ENCODE results near the gene BACE2. TPM values are rescaled to one million over a fixed set of nuclear protein-coding genes. Genes with fewer than 3 reads are reported as not detected.

The BACE2 gene
- polyA plus RNA-seq, 6 donors from 2014 or later, result 36.0 to 146 (median 110) TPM

DNA sequence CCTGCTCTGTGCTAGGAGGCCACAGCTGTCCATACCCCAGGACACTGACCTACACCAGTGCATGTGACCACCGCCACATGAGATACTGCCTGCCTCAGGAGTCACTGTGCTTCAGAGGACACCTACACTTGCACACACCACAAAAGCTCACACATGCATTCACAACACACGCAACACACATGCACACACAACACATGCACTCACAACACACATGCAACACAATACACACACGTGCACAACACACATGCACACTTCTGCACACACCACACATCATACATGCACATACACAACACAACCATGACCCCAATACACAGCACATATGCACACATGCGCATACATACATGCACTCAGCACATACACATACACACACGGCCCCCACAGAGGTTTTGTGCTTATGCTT, 28.7 kb upstream of the BACE2 start:
- Mint-ChIP-seq H3K4me1 (no peaks in the 10 kb centered on the region), H3K27ac (no peak overlapping the region), H3K4me3 (no peak overlapping the region), H3K36me3 (no peaks in the 10 kb centered on the region), H3K27me3 (peaks cover 14 to 46% (median 41%) of the 10 kb centered on the region in 3 donors), H3K9me3 (no peaks in the 10 kb centered on the region)
- DNase-seq (no peak), ATAC-seq (ENCODE audit: low read depth in 2 of 2) (no peak)

DNA sequence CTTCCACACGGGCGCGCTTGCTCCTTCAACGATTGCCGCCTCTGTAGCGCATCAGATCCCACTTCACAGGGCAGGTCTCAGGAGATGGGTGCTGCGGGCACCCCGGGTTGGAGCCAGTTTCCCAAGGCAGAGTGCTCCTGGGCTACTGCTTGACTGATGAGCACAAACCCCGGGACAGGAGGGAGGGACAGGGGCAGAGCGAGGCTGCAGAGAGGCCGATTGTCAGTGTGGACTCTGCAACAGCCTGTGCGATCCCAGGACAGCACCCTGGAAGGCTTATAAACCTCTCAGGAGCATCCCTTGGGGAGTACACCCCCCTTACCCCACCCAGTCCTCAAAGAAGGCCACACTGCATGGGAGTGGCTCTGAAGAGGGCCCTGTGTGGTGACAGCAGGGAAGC, 28.0 kb upstream of the BACE2 start:
- DNase-seq (no peak), ATAC-seq (ENCODE audit: low read depth in 2 of 2) (no peak)
- no peaks in the 10 kb centered on the region for H3K9me3 Mint-ChIP-seq
- H3K36me3 Mint-ChIP-seq, result no peaks in the 10 kb centered on the region
- no peak overlapping the region for H3K27ac Mint-ChIP-seq
- H3K4me3 Mint-ChIP-seq, result no peak overlapping the region
- H3K4me1 Mint-ChIP-seq, result no peaks in the 10 kb centered on the region
- peaks cover 17 to 45% (median 43%) of the 10 kb centered on the region in 3 donors for H3K27me3 Mint-ChIP-seq

DNA sequence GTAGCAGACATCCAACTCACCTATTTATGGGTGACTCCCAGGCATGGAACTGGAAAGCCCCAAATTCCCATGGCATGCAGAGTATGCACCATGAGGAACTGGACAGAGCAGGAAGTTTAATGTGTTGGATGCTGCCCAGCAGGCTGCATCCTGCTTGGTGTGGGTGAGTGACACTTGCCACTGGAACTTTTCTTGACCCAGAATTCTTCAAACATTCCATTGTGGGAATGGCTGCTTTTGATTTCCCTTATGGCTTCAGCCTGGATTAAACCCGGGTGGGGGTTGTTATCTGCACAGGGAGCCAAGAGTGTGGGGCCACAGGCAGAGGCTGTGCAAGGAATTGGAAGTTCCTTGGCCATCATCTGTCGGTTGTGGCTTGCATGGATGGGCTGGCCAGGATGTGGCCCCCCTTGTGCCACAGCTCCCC, 26.9 kb upstream of the BACE2 start:
- ATAC-seq (ENCODE audit: low read depth in 2 of 2), result no peak
- H3K9me3 Mint-ChIP-seq, result no peaks in the 10 kb centered on the region

DNA sequence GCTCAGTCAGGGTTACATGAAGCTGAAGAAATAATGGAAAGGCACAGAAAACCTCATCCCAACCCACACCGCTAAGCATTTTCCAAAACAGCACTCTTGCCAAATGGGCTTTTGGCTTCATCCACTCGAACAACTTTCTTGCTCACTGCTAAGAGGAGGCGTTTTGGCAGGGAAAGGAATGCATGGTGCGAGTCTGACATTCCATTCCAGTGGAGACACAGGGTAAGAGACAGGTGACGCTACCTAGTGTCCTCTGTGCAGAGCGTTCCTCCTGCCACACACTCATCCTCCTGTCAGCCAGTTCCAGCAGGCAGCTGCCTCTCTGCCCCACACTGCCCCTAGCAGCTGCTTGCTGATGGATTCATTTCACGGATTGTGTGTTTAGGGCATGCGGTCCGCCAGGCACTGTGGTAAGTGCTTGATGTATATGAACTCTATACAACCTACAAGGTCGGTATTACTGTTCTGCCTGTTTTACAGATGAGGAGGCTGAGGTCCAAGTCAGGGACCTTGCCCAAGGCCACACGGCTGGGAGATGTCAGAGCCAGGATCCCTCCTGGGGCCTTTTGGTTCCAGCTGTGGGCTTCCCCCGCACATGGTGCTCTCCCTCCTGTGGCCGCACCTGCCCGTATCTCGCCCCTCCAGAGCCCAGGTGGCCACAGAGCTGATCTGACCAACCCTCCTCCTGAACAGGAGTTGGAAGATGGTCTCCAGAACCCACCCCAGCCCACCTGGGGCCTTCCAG, 25.7 kb upstream of the BACE2 start:
- Mint-ChIP-seq H3K4me1 (peaks cover 0 to 2% (median 0%) of the 10 kb centered on the region in 3 donors), H3K4me3 (no peak overlapping the region), H3K27ac (no peak overlapping the region), H3K27me3 (peaks cover 19 to 44% (median 43%) of the 10 kb centered on the region in 3 donors), H3K9me3 (no peaks in the 10 kb centered on the region), H3K36me3 (no peaks in the 10 kb centered on the region)
- no peak for DNase-seq
- no peak for ATAC-seq (ENCODE audit: low read depth in 2 of 2)

More for the DNA sequence above, 26.9 kb upstream of the BACE2 start:
- DNase-seq, result no peak
- Mint-ChIP-seq H3K4me3 (no peak overlapping the region), H3K27ac (no peak overlapping the region), H3K36me3 (no peaks in the 10 kb centered on the region), H3K27me3 (peaks cover 19 to 41% (median 36%) of the 10 kb centered on the region in 3 donors), H3K4me1 (no peaks in the 10 kb centered on the region)

DNA sequence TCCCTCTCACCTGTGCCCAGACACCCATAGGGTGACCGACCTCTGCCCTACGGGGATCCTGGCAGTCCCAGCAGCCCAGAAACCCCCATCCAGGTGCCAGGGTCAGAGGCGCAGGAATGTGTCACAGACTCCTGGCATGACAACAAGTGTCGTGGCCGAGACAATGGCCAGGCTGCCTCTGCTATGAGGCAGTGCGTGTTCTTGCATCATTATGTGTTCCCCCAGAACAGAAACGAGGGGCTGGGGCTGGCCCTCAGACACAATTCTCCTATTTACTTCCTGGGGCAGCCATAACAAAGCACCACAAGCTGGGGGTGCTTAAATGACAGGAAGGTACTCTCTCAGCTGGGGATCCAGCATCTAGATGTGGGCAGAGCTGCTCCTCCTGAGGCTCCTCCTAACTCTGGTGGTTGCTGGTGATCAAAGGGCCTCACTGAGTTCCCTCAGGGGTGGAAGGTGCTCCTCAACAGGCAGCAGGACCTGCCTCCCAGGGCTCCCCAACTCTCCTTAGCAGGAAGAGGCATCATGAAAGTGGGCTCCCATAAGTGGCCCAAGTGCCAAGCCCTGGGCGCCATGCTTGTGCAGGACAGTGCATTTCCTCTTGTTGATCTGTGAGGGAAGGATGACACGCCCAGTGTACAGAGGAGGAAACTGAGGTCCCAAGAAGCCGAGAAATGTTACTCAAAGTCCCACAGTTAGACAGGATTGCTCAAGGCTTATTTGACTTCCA, 24.2 kb upstream of the BACE2 start:
- ATAC-seq (ENCODE audit: low read depth in 2 of 2), result no peak
- Mint-ChIP-seq H3K4me3 (no peak overlapping the region), H3K27me3 (peaks cover 19 to 43% (median 37%) of the 10 kb centered on the region in 3 donors), H3K36me3 (no peaks in the 10 kb centered on the region), H3K4me1 (peaks cover 3 to 15% (median 4%) of the 10 kb centered on the region in 3 donors), H3K9me3 (peaks cover 0 to 4% (median 0%) of the 10 kb centered on the region in 7 donors), H3K27ac (peak overlapping the region in 1 of 6 donors; percentile 44)
- no peak for DNase-seq

DNA sequence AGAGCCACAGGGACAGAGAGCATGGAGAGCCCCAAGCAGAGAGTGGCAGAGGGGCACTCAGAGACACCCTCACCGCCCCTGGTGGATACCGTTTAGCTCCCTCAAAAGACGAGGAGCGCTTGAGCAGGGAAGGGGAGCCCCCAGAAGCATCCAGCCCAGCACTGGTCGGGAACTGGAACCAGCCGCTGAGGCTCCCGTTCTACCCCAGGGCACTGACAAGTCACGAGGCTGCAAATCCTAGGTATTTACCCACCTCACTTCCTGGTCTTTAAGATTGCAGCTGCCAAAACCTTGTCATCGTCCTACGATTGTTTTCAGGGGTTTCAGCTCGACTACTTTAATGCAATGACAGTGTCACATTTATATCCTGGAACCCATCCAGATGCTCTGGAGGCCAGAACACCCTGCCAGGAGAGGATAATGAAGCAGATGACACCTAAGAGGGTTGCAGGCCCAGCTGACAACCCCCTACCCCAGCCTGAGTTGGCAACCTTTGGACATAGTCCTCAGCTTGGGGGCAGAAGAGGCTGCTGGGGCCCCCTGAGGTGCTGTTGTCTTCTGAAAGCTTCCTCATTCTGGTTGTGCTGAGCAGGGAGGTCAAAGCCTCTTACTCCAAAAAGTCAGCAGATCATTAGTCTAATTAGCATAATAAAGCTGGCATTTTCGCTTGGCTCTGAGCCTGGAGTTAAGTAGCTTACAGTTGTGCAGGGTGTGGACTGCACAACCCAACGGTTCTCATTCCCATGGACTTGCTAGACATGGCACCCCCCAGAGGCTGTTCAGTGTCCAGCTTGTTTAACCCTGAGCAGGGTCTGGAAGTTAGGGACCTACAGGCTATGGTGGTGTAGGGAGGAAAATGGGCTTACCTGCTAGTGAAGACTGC, 20.6 kb upstream of the BACE2 start:
- Mint-ChIP-seq H3K4me3 (no peak overlapping the region), H3K4me1 (peaks cover 4 to 21% (median 6%) of the 10 kb centered on the region in 3 donors), H3K36me3 (no peaks in the 10 kb centered on the region), H3K27me3 (peaks cover 16 to 33% (median 33%) of the 10 kb centered on the region in 3 donors), H3K27ac (peak overlapping the region in 1 of 6 donors; percentile 30), H3K9me3 (peaks cover 0 to 10% (median 2%) of the 10 kb centered on the region in 7 donors)
- DNase-seq (no peak), ATAC-seq (ENCODE audit: low read depth in 2 of 2) (no peak)

DNA sequence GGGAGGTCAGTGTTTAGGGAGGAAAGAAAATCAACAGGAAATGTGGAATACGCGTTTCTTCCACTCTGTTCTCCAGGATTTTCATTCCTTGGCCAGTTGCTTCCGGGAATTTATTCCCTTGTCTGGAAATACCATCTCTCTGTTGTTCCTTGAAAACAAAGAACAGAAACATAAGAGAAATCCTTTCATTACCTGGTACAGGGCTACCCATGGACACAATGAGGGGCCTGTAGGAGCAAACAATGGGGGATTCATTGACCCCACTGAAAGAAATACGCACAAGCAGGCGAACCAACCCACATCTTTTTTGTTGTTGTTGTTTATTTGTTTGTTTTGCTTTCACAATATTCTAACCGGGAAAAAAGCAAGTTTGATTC, 20.0 kb upstream of the BACE2 start:
- H3K27ac Mint-ChIP-seq, result no peak overlapping the region
- peaks cover 4 to 21% (median 6%) of the 10 kb centered on the region in 3 donors for H3K4me1 Mint-ChIP-seq
- peaks cover 15 to 30% (median 28%) of the 10 kb centered on the region in 3 donors for H3K27me3 Mint-ChIP-seq
- peaks cover 0 to 12% (median 4%) of the 10 kb centered on the region in 7 donors for H3K9me3 Mint-ChIP-seq
- H3K4me3 Mint-ChIP-seq, result no peak overlapping the region
- no peaks in the 10 kb centered on the region for H3K36me3 Mint-ChIP-seq
- ATAC-seq (ENCODE audit: low read depth in 2 of 2) (no peak), DNase-seq (no peak)

DNA sequence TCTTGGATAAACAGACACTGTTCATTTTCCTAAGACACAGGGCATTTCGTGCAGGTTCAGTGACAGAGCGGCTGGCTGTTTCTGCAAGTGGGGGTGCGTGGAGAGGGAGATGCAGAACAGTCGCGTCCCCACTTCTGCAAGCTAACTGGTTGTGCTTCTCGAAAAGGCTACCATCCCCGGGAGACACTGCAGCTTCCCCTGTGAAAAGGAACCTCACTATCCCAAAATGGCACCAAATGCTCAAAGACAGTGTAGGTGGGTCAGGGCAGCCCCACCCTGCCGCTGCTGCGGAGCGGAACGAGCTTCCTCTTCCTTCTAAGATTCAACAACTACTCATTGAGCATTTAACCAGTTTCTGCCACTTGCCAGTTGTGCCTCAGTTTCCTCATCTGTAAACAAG, 19.2 kb upstream of the BACE2 start:
- Mint-ChIP-seq H3K9me3 (peaks cover 0 to 16% (median 6%) of the 10 kb centered on the region in 7 donors), H3K36me3 (peaks cover 0 to 8% of the 10 kb centered on the region in 2 donors), H3K4me3 (peak overlapping the region in 2 of 8 donors; percentile 21 to 48), H3K27ac (no peak overlapping the region), H3K4me1 (peaks cover 4 to 21% (median 6%) of the 10 kb centered on the region in 3 donors), H3K27me3 (peaks cover 11 to 29% (median 29%) of the 10 kb centered on the region in 3 donors)
- DNase-seq (no peak), ATAC-seq (ENCODE audit: low read depth in 2 of 2) (peak; percentile 30 to 62)

DNA sequence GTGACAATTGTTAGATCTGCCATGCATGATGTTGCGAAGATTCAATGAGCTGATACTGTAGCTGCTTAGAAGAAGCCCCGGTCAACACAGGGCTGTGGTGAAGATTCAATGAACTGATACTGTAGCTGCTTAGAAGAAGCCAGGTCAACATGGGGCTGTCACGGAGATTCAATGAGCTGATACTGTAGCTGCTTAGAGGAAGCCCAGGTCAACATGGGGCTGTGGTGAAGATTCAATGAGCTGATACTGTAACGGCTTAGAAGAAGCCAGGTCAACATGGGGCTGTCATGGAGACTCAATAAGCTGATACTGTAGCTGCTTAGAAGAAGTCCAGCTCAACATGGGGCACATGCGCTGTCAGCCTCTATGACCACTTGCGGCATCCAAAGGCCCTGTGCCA, 18.8 kb upstream of the BACE2 start:
- no peak for ATAC-seq (ENCODE audit: low read depth in 2 of 2)
- no peak overlapping the region for H3K27ac Mint-ChIP-seq
- peak overlapping the region in 1 of 8 donors; percentile 51 for H3K4me3 Mint-ChIP-seq

DNA sequence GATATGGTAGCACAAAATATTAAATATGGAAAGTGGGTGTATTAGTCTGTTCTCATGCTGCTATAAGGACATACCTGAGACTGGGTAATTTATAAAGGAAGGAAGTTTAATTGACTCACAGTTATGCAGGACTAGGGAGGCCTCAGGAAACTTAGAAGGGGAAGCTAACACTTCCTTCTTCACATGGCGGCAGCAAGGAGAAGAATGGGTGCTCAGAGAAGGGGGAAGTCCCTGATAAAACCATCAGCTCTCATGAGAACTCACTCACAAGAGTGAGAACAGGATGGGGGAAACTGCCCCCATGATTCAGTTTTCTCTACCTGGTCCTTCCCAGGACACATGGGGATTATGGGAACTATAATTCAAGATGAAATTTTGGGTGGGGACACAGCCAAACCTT, 15.8 kb upstream of the BACE2 start:
- Mint-ChIP-seq H3K9me3 (peaks cover 8 to 23% (median 10%) of the 10 kb centered on the region in 7 donors), H3K4me1 (peaks cover 4 to 21% (median 6%) of the 10 kb centered on the region in 3 donors), H3K36me3 (peaks cover 0 to 16% of the 10 kb centered on the region in 2 donors), H3K27me3 (peaks cover 7 to 28% (median 21%) of the 10 kb centered on the region in 3 donors), H3K27ac (peak overlapping the region in 2 of 6 donors; percentile 6 to 74), H3K4me3 (no peak overlapping the region)
- no peak for DNase-seq
- ATAC-seq (ENCODE audit: low read depth in 2 of 2), result peak; percentile 42 to 52

More for the DNA sequence above, 18.8 kb upstream of the BACE2 start:
- Mint-ChIP-seq H3K27me3 (peaks cover 14 to 29% (median 26%) of the 10 kb centered on the region in 3 donors), H3K36me3 (peaks cover 0 to 12% of the 10 kb centered on the region in 2 donors), H3K4me1 (peaks cover 4 to 23% (median 6%) of the 10 kb centered on the region in 3 donors), H3K9me3 (peaks cover 2 to 18% (median 7%) of the 10 kb centered on the region in 7 donors)
- no peak for DNase-seq

DNA sequence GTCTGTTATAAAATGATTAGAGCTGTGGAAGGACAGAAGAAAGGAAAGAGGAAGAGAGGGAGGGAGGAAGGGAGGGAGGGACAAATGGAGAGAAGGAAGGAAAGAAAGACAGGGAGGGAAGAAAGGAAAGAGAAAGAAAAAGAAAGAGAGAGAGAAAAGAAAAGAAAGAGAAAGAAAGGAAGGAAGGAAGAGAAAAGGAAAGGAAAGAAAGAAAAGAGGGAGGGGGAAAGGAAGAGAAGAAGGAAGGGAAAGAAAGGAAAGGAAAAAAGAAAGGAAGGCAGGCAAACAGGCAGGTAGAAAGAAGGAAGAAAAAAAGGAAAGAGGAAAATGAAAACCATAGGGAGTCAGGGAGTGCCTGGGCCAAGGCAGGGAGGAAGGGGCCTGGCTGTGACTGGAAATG, 14.5 kb upstream of the BACE2 start:
- Mint-ChIP-seq H3K4me3 (peak overlapping the region in 1 of 8 donors; percentile 2), H3K4me1 (peaks cover 4 to 12% (median 5%) of the 10 kb centered on the region in 3 donors), H3K27me3 (peaks cover 10 to 30% (median 25%) of the 10 kb centered on the region in 3 donors), H3K9me3 (peaks cover 8 to 27% (median 15%) of the 10 kb centered on the region in 7 donors), H3K36me3 (peaks cover 4 to 18% of the 10 kb centered on the region in 2 donors), H3K27ac (peak overlapping the region in 1 of 6 donors; percentile 67)
- ATAC-seq (ENCODE audit: low read depth in 2 of 2) (no peak), DNase-seq (no peak)

DNA sequence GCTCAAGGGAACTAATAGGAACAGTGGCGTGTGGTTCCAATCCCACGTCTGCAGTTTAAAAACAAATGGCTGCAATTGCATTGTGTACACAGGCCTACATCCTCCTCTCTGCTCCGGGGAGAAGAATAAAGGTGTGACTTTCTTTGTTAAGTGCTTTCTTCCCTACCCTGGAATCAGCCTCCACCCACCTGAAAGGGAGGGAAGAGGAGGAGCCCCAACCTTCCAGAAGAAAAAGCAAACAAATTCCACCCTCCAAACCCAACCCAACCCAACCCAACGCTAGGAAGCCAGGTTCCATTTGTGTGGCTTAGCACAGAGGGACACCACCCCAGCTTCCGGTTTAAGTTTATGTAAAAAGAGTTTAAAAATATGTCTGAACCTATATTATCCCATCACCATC, 11.8 kb upstream of the BACE2 start:
- no peak for DNase-seq
- Mint-ChIP-seq H3K4me1 (peaks cover 0 to 3% (median 0%) of the 10 kb centered on the region in 3 donors), H3K9me3 (peaks cover 12 to 26% (median 21%) of the 10 kb centered on the region in 7 donors), H3K27me3 (peaks cover 27 to 48% (median 33%) of the 10 kb centered on the region in 3 donors), H3K36me3 (peaks cover 9 to 25% of the 10 kb centered on the region in 2 donors), H3K4me3 (no peak overlapping the region), H3K27ac (no peak overlapping the region)
- no peak for ATAC-seq (ENCODE audit: low read depth in 2 of 2)

DNA sequence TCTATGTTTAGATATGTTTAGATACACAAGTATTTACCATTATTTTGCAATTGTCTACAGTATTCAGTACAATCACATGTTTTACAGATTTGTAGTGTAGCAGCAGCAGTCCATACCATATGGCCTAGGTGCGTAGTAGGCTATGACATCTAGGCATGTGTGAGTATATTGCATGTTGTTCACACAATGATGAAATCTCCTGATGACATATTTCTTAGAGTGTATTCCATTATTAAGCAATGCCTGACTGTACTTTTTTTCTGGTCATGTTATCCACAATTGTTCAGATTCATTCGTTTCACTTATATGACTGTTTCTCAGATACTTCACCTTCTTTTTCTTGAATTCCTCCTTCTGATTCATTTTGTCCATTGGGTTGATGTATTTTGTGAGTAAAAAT, 9.9 kb upstream of the BACE2 start:
- H3K27me3 Mint-ChIP-seq, result peaks cover 33 to 48% (median 37%) of the 10 kb centered on the region in 3 donors
- H3K27ac Mint-ChIP-seq, result no peak overlapping the region
- DNase-seq (no peak), ATAC-seq (ENCODE audit: low read depth in 2 of 2) (no peak)
- H3K36me3 Mint-ChIP-seq, result peaks cover 9 to 25% of the 10 kb centered on the region in 2 donors
- H3K4me3 Mint-ChIP-seq, result no peak overlapping the region
- H3K4me1 Mint-ChIP-seq, result peaks cover 0 to 3% (median 0%) of the 10 kb centered on the region in 3 donors
- peaks cover 8 to 24% (median 20%) of the 10 kb centered on the region in 7 donors for H3K9me3 Mint-ChIP-seq
